Mesenchymal stem cell (in vitro differentiated cells and primary cell): ENCODE data around the gene FCN3.

Experiments
- DNase-seq: peaks from one replicate; pipeline ENCODE4 v3.0.0-alpha.2; 2013
- H2AFZ ChIP-seq: one replicate; pipeline ENCODE4 v1.6.1; 2013; ENCODE audit warnings: low read depth, mild to moderate bottlenecking, control low read depth, inconsistent platforms, low read length, moderate library complexity
- H2AK5ac ChIP-seq: 2 replicates; pipeline ENCODE4 v1.6.1; 2013; ENCODE audit warnings: low read length, moderate library complexity, mild to moderate bottlenecking, inconsistent platforms; ENCODE audit not compliant: severe bottlenecking
- H2BK120ac ChIP-seq: one replicate; pipeline ENCODE4 v1.6.1; 2013; ENCODE audit warnings: low read depth, mild to moderate bottlenecking, inconsistent platforms, low read length, moderate library complexity
- H2BK12ac ChIP-seq, 2 experiments: one replicate each; pipeline ENCODE4 v1.6.1; 2013; ENCODE audit warnings: inconsistent platforms in 2 of 2, low read length in 2 of 2, mild to moderate bottlenecking in 2 of 2, moderate library complexity in 2 of 2, control low read depth in 1 of 2
- H2BK15ac ChIP-seq: one replicate; pipeline ENCODE4 v1.6.1; 2013; ENCODE audit warnings: mild to moderate bottlenecking, low read depth, inconsistent platforms; ENCODE audit not compliant: poor library complexity, severe bottlenecking
- H2BK5ac ChIP-seq: 2 replicates; pipeline ENCODE4 v1.6.1; 2013; ENCODE audit warnings: low read depth, mild to moderate bottlenecking, low read length, control low read depth, inconsistent platforms; ENCODE audit not compliant: poor library complexity, severe bottlenecking
- H3K14ac ChIP-seq, 2 experiments: one replicate each; pipeline ENCODE4 v1.6.1; 2013; ENCODE audit warnings: inconsistent platforms in 2 of 2, low read length in 2 of 2, control low read depth in 1 of 2, mild to moderate bottlenecking in 1 of 2, moderate library complexity in 1 of 2
- H3K18ac ChIP-seq, 2 experiments: one replicate each; pipeline ENCODE4 v1.6.1; 2013; ENCODE audit warnings: inconsistent platforms in 2 of 2, low read length in 2 of 2, control low read depth in 1 of 2, low read depth in 1 of 2, mild to moderate bottlenecking in 1 of 2
- H3K23ac ChIP-seq, 2 experiments: one replicate each; pipeline ENCODE4 v1.6.1; 2013; ENCODE audit warnings: inconsistent platforms in 2 of 2, low read length in 2 of 2, mild to moderate bottlenecking in 2 of 2, moderate library complexity in 2 of 2, control low read depth in 1 of 2
- H3K27ac ChIP-seq: 2 replicates; pipeline ENCODE4 v1.5.1; 2013; ENCODE audit warnings: mild to moderate bottlenecking, moderate library complexity, low read length, control low read depth, inconsistent platforms; ENCODE audit not compliant: poor library complexity, severe bottlenecking
- H3K27me3 ChIP-seq, 2 experiments: 2 replicates each; pipeline versions ENCODE4 v1.6.1 to v1.7.0; 2013; ENCODE audit warnings: low read length in 2 of 2, mild to moderate bottlenecking in 2 of 2, moderate library complexity in 2 of 2, control low read depth in 1 of 2, inconsistent platforms in 1 of 2; ENCODE audit not compliant: control insufficient read depth in 1 of 2, insufficient read depth in 1 of 2
- H3K36me3 ChIP-seq, 2 experiments: 2 replicates each; pipeline versions ENCODE4 v1.6.1 to v1.7.0; 2013; ENCODE audit warnings: low read length in 2 of 2, control low read depth in 1 of 2, inconsistent platforms in 1 of 2, low read depth in 1 of 2, mild to moderate bottlenecking in 1 of 2; ENCODE audit not compliant: insufficient read depth in 2 of 2, control insufficient read depth in 1 of 2
- H3K4ac ChIP-seq, 2 experiments: one replicate each; pipeline ENCODE4 v1.6.1; 2013; ENCODE audit warnings: inconsistent platforms in 2 of 2, low read length in 2 of 2, mild to moderate bottlenecking in 2 of 2, moderate library complexity in 2 of 2, control low read depth in 1 of 2, low read depth in 1 of 2
- H3K4me1 ChIP-seq: 2 replicates; pipeline ENCODE4 v1.6.1; 2013; ENCODE audit warnings: low read depth, low read length, control low read depth; ENCODE audit not compliant: control insufficient read depth, insufficient read depth
- H3K4me2 ChIP-seq: 2 replicates; pipeline ENCODE4 v1.6.1; 2013; ENCODE audit warnings: low read length, mild to moderate bottlenecking, inconsistent platforms; ENCODE audit not compliant: poor library complexity, severe bottlenecking
- H3K4me3 ChIP-seq, 2 experiments: 2 replicates each; pipeline versions ENCODE4 v1.5.1 to v1.7.0; 2013; ENCODE audit warnings: low read length in 2 of 2, mild to moderate bottlenecking in 2 of 2, control low read depth in 1 of 2, low read depth in 1 of 2; ENCODE audit not compliant: insufficient read depth in 1 of 2
- H3K79me1 ChIP-seq: replicated peaks from 2 replicates; pipeline ENCODE4 v1.6.1; 2013; ENCODE audit warnings: mild to moderate bottlenecking, control low read depth, low read length, inconsistent platforms; ENCODE audit not compliant: poor library complexity, severe bottlenecking
- H3K9ac ChIP-seq: 2 replicates; pipeline ENCODE4 v1.7.0; 2013; ENCODE audit warnings: mild to moderate bottlenecking, low read length, moderate library complexity
- H3K9me3 ChIP-seq: 2 replicates; pipeline ENCODE4 v1.7.0; 2013; ENCODE audit warnings: mild to moderate bottlenecking, low read length; ENCODE audit not compliant: control insufficient read depth
- H4K8ac ChIP-seq: one replicate; pipeline ENCODE4 v1.6.1; 2013; ENCODE audit warnings: inconsistent platforms, mild to moderate bottlenecking, low read length, moderate library complexity
- H4K91ac ChIP-seq: one replicate; pipeline ENCODE4 v1.6.1; 2013; ENCODE audit warnings: mild to moderate bottlenecking, low read length, inconsistent platforms
- WGBS: methylation state at CpG from one replicate; pipeline ENCODE4 v1.1.7; 2013; ENCODE audit warnings: mixed read lengths; 5-methylcytosine and 5-hydroxymethylcytosine counted together

Gene FCN3

GRCh38 chr1:27377760-27378495 lies 3.3 kb upstream of the FCN3 start:
- Histone ChIP-seq H3K4me1 (peaks cover 2% of the 10 kb centered on the region), H2AK5ac (no peak overlapping the region), H2BK5ac (no peak overlapping the region), H4K91ac (no peak overlapping the region), H3K4me3 (no peak overlapping the region), H4K8ac (no peak overlapping the region), H3K14ac (no peak overlapping the region), H3K27me3 (peaks cover 12 to 40% of the 10 kb centered on the region in 2 experiments), H3K18ac (no peak overlapping the region), H3K79me1 (no peaks in the 10 kb centered on the region), H3K27ac (no peak overlapping the region), H3K36me3 (no peaks in the 10 kb centered on the region), H3K4ac (no peak overlapping the region), H3K23ac (no peak overlapping the region), H3K4me2 (no peak overlapping the region), H2AFZ (no peak overlapping the region), H3K9ac (no peak overlapping the region), H3K9me3 (no peaks in the 10 kb centered on the region), H2BK15ac (no peak overlapping the region), H2BK120ac (no peak overlapping the region), H2BK12ac (no peak overlapping the region)
- no peak for DNase-seq
- 92% methylated on average over 10 of the region's 12 CpGs for whole genome bisulfite sequencing

- Histone ChIP-seq H3K27ac (no peak overlapping the region), H3K18ac (no peak overlapping the region), H2BK12ac (no peak overlapping the region), H2BK5ac (no peak overlapping the region), H3K23ac (no peak overlapping the region), H2AK5ac (no peak overlapping the region), H3K36me3 (no peaks in the 10 kb centered on the region), H3K4ac (no peak overlapping the region), H3K9ac (no peak overlapping the region), H4K91ac (no peak overlapping the region), H3K9me3 (no peaks in the 10 kb centered on the region), H3K27me3 (peaks cover 0 to 12% of the 10 kb centered on the region in 2 experiments), H3K79me1 (no peaks in the 10 kb centered on the region), H3K14ac (no peak overlapping the region), H3K4me3 (no peak overlapping the region), H2BK15ac (no peak overlapping the region), H4K8ac (no peak overlapping the region), H2AFZ (no peak overlapping the region), H3K4me2 (no peak overlapping the region), H2BK120ac (no peak overlapping the region), H3K4me1 (peaks cover under 1% of the 10 kb centered on the region)
- DNase-seq: no peak
- 75% methylated on average over 11 of the region's 11 CpGs for WGBS
These were observed 1.6 kb downstream of the FCN3 start for GRCh38 chr1:27372808-27373690.

- Histone ChIP-seq H3K4me1 (peaks cover under 1% of the 10 kb centered on the region), H4K91ac (no peak overlapping the region), H3K14ac (no peak overlapping the region), H2AK5ac (no peak overlapping the region), H3K27me3 (peaks cover 0 to 12% of the 10 kb centered on the region in 2 experiments), H2BK12ac (no peak overlapping the region), H3K36me3 (no peaks in the 10 kb centered on the region), H3K18ac (no peak overlapping the region), H3K4me3 (no peak overlapping the region), H4K8ac (no peak overlapping the region), H2BK120ac (no peak overlapping the region), H3K9ac (no peak overlapping the region), H2BK5ac (no peak overlapping the region), H3K4ac (no peak overlapping the region), H3K4me2 (no peak overlapping the region), H2BK15ac (no peak overlapping the region), H3K27ac (no peak overlapping the region), H3K9me3 (no peaks in the 10 kb centered on the region), H3K23ac (no peak overlapping the region), H3K79me1 (no peaks in the 10 kb centered on the region), H2AFZ (no peak overlapping the region)
- DNase-seq: no peak
- WGBS: 89% methylated on average over 19 of the region's 19 CpGs
These were observed 2.4 kb downstream of the FCN3 start for GRCh38 chr1:27372022-27372807.
